GM12864 (cell line): ENCODE results near the gene DNAL1.
"Not testable (repeated sequence)": the region's sequence is repeated elsewhere in the genome, so short reads cannot be mapped to it uniquely, and the experiment has no call there.

Source experiments
- DNase-seq: peaks from one replicate; pipeline ENCODE4 v3.0.0-alpha.2; 2011; ENCODE audit warnings: low read depth
- H3K4me3 ChIP-seq: 2 replicates; pipeline ENCODE4 v1.5.1; 2011; ENCODE audit warnings: mild to moderate bottlenecking, low read depth, low read length, control low read depth
- TF ChIP-seq, protein P1 (sequence below): IDR thresholded peaks from 2 replicates; pipeline ENCODE4 v1.5.1; 2011; ENCODE audit warnings: low read depth, mild to moderate bottlenecking, moderate library complexity, low read length, control low read depth, inconsistent platforms; ENCODE audit errors: missing control alignments

Gene DNAL1

GRCh38 chr14:73695997-73696396, 51.2 kb downstream of the DNAL1 start:
- TF ChIP-seq, protein P1, sequence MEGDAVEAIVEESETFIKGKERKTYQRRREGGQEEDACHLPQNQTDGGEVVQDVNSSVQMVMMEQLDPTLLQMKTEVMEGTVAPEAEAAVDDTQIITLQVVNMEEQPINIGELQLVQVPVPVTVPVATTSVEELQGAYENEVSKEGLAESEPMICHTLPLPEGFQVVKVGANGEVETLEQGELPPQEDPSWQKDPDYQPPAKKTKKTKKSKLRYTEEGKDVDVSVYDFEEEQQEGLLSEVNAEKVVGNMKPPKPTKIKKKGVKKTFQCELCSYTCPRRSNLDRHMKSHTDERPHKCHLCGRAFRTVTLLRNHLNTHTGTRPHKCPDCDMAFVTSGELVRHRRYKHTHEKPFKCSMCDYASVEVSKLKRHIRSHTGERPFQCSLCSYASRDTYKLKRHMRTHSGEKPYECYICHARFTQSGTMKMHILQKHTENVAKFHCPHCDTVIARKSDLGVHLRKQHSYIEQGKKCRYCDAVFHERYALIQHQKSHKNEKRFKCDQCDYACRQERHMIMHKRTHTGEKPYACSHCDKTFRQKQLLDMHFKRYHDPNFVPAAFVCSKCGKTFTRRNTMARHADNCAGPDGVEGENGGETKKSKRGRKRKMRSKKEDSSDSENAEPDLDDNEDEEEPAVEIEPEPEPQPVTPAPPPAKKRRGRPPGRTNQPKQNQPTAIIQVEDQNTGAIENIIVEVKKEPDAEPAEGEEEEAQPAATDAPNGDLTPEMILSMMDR = no peak
- no peak overlapping the region; the same call in 1 of the 2 replicates for H3K4me3 ChIP-seq
- DNase-seq = no peak

DNA sequence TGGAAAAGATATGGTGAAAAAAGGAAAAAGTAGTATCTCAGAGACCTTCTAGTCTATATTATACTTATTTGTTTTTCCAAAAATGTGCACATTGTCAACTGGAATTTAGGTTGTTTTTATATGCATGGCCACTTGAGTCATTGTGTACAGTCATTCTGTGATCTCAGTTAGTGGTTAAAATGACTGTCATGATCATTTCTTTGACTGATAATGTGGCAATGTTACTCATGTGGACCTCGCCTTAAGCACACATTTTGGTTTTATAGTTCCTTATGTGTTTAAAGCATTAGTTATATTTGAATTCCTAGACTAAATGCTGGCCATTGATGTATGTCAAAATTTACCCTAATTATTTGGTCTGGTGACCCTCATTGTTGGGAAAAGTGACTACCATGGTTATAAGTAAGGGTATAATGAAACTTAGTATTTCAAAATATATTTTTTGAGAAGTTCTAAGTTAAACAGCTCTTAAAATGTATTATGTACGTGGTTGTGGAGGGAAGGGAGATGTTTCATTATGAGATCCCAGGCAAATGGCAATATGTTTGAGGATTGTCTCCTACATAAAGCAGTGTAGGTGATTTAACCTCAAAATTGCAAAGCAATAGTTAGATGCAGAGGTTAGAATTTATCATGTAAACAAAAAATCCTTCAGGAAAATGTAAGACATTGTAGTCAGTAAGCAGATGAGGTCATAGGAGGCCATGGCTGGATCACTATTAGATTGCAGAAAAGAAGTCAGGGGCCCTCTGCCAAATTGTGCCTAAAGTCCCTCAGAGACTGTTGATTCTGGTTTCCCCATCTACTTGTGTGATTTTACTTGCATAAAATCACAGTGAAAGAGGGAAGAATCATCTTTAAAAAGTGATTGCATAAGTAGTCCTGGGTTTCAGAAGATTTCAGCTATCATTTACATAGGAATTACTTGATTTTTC, 51.9 kb downstream of the DNAL1 start:
- no peak overlapping the region; the same call in 1 of the 2 replicates for H3K4me3 ChIP-seq
- DNase-seq = peak; percentile 70
- TF ChIP-seq, protein P1 = no peak

DNA sequence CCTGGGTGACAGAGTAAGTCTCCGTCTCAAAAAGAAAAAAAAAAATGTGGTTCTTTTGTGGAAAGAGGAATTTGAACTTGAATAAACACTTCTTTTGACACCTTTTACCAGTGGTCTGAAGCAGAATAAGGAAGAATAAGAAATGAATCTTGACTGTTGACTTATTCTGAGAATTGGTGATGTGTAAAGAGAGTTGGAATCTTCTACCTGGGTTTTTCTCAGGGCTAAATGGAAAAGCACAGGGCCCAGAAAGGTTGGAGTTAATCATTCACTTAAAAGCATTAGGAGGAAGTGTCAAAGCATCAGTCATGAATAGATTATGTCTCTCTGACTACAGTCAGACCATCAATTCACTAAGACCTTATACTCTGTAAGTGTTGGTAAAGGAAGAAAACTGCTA, 55.5 kb downstream of the DNAL1 start:
- no peak for DNase-seq
- H3K4me3 ChIP-seq = no peak overlapping the region
- TF ChIP-seq, protein P1 = no peak

DNA sequence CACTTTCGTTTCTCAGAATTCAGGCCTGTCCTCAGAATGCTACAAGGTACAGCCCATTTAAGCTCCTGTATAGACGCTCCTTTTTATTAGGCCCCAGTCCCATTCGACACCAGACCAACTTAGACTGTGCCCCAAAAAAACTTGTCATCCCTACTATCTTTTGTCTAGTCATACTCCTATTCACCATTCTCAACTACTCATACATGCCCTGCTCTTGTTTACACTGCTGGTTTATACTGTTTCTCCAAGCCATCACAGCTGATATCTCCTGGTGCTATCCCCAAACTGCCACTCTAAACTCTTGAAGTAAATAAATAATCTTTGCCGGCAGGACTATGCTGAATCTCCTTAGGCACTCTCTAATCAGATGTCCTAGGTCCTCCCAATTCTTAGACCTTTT, 63.3 kb downstream of the DNAL1 start:
- DNase-seq, H3K4me3 ChIP-seq: not testable (repeated sequence)

DNA sequence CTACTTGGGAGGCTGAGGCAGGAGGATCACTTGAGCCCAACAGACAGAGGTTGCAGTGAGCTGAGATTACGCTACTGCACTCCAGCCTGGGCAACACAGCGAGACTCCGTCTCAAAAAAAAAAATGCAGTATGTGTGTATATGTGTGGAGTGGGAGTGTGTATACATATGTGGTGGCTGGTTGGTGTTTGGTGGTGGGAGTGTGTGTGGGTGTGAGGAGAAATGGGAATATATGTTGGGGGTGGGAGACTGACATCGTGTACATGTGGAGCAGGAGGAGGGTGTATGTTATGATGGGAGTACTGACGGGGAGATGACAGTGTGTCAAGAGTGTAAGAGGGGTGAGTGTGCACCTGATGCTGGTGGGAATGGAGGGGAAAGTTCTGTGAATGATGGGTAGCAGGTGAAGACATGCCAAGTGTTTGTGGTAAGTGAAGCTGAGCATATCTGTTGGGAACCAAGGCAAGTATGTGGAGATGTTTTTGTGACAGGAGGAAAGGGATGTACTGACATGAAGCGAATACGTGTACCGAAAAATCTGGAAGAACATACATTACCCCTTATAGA, 65.2 kb downstream of the DNAL1 start:
- DNase-seq = no peak
- TF ChIP-seq, protein P1 = no peak
- H3K4me3 ChIP-seq = no peak overlapping the region

GRCh38 chr14:73710737-73711136, 66.0 kb downstream of the DNAL1 start:
- TF ChIP-seq, protein P1 = no peak
- no peak overlapping the region for H3K4me3 ChIP-seq
- no peak for DNase-seq

- H3K4me3 ChIP-seq = peak overlapping the region; percentile 60
- DNase-seq = no peak
- TF ChIP-seq, protein P1 = no peak
Observed at GRCh38 chr14:73712071-73712506, 67.3 kb downstream of the DNAL1 start.
